D721Med (cell line): ENCODE results near the gene UBB.
"Not testable (repeated sequence)": the region's sequence is repeated elsewhere in the genome, so short reads cannot be mapped to it uniquely, and the experiment has no call there.

Source experiments
- DNase-seq: peaks from one replicate; pipeline ENCODE4 v3.0.0; 2011; ENCODE audit warnings: low spot score; ENCODE audit not compliant: insufficient read length
- FAIRE-seq: peaks from 2 replicates; lab custom pipeline; 2011; peaks lifted over from hg19 to GRCh38; lab: Jason Lieb, UNC
- CTCF ChIP-seq: IDR thresholded peaks from 2 replicates; pipeline ENCODE4 v1.5.1; 2012; ENCODE audit warnings: mild to moderate bottlenecking, control low read depth; ENCODE audit not compliant: insufficient read depth; ENCODE audit errors: missing control alignments

The UBB gene

GRCh38 chr17:16383772-16384287, 2.9 kb downstream of the UBB start:
- TF ChIP-seq CTCF, result no peak
- FAIRE-seq (no peak), DNase-seq (no peak)

- DNase-seq (no peak), FAIRE-seq (no peak)
- TF ChIP-seq CTCF, result no peak
Measured at GRCh38 chr17:16384557-16384956, 3.7 kb downstream of the UBB start.

- not testable (repeated sequence) for FAIRE-seq, DNase-seq
Measured at GRCh38 chr17:16386126-16386507, 5.2 kb downstream of the UBB start.

- no peak for TF ChIP-seq CTCF
- no peak for FAIRE-seq
- DNase-seq, result no peak
Measured at GRCh38 chr17:16391451-16391850, 10.6 kb downstream of the UBB start.

GRCh38 chr17:16392491-16392890, 11.6 kb downstream of the UBB start:
- not testable (repeated sequence) for FAIRE-seq, DNase-seq

- DNase-seq, FAIRE-seq: not testable (repeated sequence)
Measured at GRCh38 chr17:16395887-16396286, 15.0 kb downstream of the UBB start.

- not testable (repeated sequence) for FAIRE-seq, DNase-seq
Measured at GRCh38 chr17:16396693-16397092, 15.8 kb downstream of the UBB start.

GRCh38 chr17:16398270-16399267, 17.7 kb downstream of the UBB start:
- DNase-seq (no peak), FAIRE-seq (no peak)
- no peak for TF ChIP-seq CTCF

- DNase-seq, FAIRE-seq: not testable (repeated sequence)
Measured at GRCh38 chr17:16403847-16404246, 23.0 kb downstream of the UBB start.
